ENCODE results near the gene WFIKKN2. TPM values are rescaled to one million over a fixed set of nuclear protein-coding genes. Genes with fewer than 3 reads are reported as not detected.

The WFIKKN2 gene
- total and polyA plus RNA-seq, 10 of the 15 experiments (the other 5 are each of a cell fraction or from before 2014, with no cell fraction given) = 0.06 TPM; not detected in 9

DNA sequence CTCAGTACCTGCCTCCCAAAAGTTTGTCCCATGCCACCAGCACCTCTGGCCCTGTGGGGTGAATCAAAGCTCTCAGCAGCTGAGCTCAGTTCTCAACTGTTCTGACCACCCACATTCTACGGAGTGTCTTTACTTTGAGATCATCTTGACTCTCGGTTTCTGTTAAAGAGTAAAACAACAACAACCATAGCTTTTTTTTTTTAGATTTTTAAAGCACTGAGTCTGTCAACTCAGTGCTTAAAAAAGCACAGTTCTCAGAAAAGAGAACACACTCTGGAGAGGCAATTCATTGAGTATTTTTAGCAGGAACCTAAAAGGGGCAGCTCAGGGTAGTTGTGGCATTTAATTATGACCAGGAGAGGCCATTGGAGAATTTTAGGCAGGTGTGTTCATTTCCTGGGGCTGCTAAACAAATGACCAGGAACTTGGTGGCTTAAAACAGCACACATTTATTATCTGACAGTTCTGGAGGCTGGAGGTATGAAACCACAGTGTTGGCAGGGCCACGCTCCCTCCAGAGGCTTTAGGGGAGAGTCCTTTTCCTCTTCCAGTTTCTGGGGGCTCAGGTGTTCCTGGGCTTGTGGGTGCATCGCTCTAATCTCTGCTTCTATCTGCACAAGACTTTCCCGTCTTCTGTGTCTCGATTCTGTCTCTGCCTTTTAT, 6.7 kb upstream of the WFIKKN2 start (continued):
- no peak for TF ChIP-seq KAT2A (conservative IDR thresholded peaks at IDR 0.05; ENCODE audit: control insufficient read depth, low read depth, low read length)
- no peak for TF ChIP-seq CBFB (IDR thresholded peaks at IDR 0.05; ENCODE audit: low read depth)
- peak; percentile 41; the same call in 1 of the 2 replicates for TF ChIP-seq MEF2A (IDR thresholded peaks at IDR 0.05; ENCODE audit: insufficient read depth, low read depth, low read length)
- no peak for TF ChIP-seq HDAC6 (IDR thresholded peaks at IDR 0.05; ENCODE audit: unreplicated experiment)
- TF ChIP-seq, protein P1, sequence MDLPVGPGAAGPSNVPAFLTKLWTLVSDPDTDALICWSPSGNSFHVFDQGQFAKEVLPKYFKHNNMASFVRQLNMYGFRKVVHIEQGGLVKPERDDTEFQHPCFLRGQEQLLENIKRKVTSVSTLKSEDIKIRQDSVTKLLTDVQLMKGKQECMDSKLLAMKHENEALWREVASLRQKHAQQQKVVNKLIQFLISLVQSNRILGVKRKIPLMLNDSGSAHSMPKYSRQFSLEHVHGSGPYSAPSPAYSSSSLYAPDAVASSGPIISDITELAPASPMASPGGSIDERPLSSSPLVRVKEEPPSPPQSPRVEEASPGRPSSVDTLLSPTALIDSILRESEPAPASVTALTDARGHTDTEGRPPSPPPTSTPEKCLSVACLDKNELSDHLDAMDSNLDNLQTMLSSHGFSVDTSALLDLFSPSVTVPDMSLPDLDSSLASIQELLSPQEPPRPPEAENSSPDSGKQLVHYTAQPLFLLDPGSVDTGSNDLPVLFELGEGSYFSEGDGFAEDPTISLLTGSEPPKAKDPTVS (IDR thresholded peaks at IDR 0.05; ENCODE audit: low read depth, low read length) = no peak
- TF ChIP-seq RCOR1 (conservative IDR thresholded peaks at IDR 0.05; ENCODE audit: low read depth, low read length) = no peak
- no peak for TF ChIP-seq RAD51 (IDR thresholded peaks at IDR 0.05)
- TF ChIP-seq, protein P2, sequence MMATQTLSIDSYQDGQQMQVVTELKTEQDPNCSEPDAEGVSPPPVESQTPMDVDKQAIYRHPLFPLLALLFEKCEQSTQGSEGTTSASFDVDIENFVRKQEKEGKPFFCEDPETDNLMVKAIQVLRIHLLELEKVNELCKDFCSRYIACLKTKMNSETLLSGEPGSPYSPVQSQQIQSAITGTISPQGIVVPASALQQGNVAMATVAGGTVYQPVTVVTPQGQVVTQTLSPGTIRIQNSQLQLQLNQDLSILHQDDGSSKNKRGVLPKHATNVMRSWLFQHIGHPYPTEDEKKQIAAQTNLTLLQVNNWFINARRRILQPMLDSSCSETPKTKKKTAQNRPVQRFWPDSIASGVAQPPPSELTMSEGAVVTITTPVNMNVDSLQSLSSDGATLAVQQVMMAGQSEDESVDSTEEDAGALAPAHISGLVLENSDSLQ (IDR thresholded peaks at IDR 0.05) = no peak
- TF ChIP-seq SUPT20H (IDR thresholded peaks at IDR 0.05; ENCODE audit: borderline replicate concordance, control insufficient read depth, low read depth, low read length) = no peak
- TF ChIP-seq EP300 (IDR thresholded peaks at IDR 0.05; ENCODE audit: borderline replicate concordance in 1 of 2, control insufficient read depth in 1 of 2, low read depth in 2 of 2, low read length in 2 of 2) = peak; percentile 25 to 45; a peak in 1 of 4 replicates
- no peak for TF ChIP-seq SPI1 (IDR thresholded peaks at IDR 0.05; ENCODE audit: borderline replicate concordance, insufficient read depth, low read depth, low read length)
- no peak for TF ChIP-seq PAX8 (IDR thresholded peaks at IDR 0.05)
- no peak for TF ChIP-seq RB1 (IDR thresholded peaks at IDR 0.05; ENCODE audit: borderline replicate concordance)
- TF ChIP-seq NRF1 (conservative IDR thresholded peaks at IDR 0.05; ENCODE audit: low read depth, low read length) = no peak
- TF ChIP-seq KLF5 (IDR thresholded peaks at IDR 0.05; ENCODE audit: partially characterized antibody) = no peak
- peak; percentile 17; the same call in 1 of the 2 replicates for TF ChIP-seq MTA3 (IDR thresholded peaks at IDR 0.05; ENCODE audit: borderline replicate concordance, low read length)
- TF ChIP-seq, protein P3, sequence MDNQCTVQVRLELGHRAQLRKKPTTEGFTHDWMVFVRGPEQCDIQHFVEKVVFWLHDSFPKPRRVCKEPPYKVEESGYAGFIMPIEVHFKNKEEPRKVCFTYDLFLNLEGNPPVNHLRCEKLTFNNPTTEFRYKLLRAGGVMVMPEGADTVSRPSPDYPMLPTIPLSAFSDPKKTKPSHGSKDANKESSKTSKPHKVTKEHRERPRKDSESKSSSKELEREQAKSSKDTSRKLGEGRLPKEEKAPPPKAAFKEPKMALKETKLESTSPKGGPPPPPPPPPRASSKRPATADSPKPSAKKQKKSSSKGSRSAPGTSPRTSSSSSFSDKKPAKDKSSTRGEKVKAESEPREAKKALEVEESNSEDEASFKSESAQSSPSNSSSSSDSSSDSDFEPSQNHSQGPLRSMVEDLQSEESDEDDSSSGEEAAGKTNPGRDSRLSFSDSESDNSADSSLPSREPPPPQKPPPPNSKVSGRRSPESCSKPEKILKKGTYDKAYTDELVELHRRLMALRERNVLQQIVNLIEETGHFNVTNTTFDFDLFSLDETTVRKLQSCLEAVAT (IDR thresholded peaks at IDR 0.05) = no peak
- TF ChIP-seq MYB (IDR thresholded peaks at IDR 0.05; ENCODE audit: borderline replicate concordance, low read depth, low read length) = no peak
- TF ChIP-seq EGR1 (IDR thresholded peaks at IDR 0.05; ENCODE audit: borderline replicate concordance in 1 of 2, low read depth in 2 of 2, low read length in 2 of 2) = no peak; a peak in 1 of 3 replicates
- TF ChIP-seq, protein P4, sequence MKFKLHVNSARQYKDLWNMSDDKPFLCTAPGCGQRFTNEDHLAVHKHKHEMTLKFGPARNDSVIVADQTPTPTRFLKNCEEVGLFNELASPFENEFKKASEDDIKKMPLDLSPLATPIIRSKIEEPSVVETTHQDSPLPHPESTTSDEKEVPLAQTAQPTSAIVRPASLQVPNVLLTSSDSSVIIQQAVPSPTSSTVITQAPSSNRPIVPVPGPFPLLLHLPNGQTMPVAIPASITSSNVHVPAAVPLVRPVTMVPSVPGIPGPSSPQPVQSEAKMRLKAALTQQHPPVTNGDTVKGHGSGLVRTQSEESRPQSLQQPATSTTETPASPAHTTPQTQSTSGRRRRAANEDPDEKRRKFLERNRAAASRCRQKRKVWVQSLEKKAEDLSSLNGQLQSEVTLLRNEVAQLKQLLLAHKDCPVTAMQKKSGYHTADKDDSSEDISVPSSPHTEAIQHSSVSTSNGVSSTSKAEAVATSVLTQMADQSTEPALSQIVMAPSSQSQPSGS (IDR thresholded peaks at IDR 0.05; ENCODE audit: low read length) = peak; percentile 41; the same call in 1 of the 2 replicates
- peak; percentile 41 for TF ChIP-seq ZNF384 (IDR thresholded peaks at IDR 0.05; ENCODE audit: borderline replicate concordance, low read depth, low read length)
- TF ChIP-seq ETV6 (conservative IDR thresholded peaks at IDR 0.05 in 1 of 2, IDR thresholded peaks at IDR 0.05 in 1 of 2; ENCODE audit: borderline replicate concordance in 1 of 2, low read depth in 1 of 2) = no peak
- no peak for TF ChIP-seq MYC (IDR thresholded peaks at IDR 0.05; ENCODE audit: insufficient read depth, insufficient read length, insufficient replicate concordance, low read length, severe bottlenecking)

Measured in GM12878 (cell line).